K562 (cell line): ENCODE measurements around the gene MRPL28. TPM values are rescaled to one million over a fixed set of nuclear protein-coding genes. Genes with fewer than 3 reads are reported as not detected.

Experiments used
- ADNP ChIP-seq: fragments of 200-800 bp; sonication (Bioruptor generic); IDR thresholded peaks from 2 replicates; pipeline ENCODE4 v1.6.1; 2016; ENCODE audit warnings: missing genetic modification characterization, missing compliant biosample characterization
- DNMT1 ChIP-seq: fragments of 450-650 bp; IDR thresholded peaks from 2 replicates; pipeline ENCODE4 v1.6.1; 2016; ENCODE audit warnings: antibody characterized with exemption, mild to moderate bottlenecking
- E2F4 ChIP-seq: sonication (generic); formaldehyde crosslinking; IDR thresholded peaks from 2 replicates; pipeline ENCODE4 v1.8.0; 2022; ENCODE audit warnings: mild to moderate bottlenecking, low read depth, missing genetic modification reagents
- KLF1 ChIP-seq: fragments of 450-650 bp; IDR thresholded peaks from 2 replicates; pipeline ENCODE4 v1.6.1; 2016; ENCODE audit warnings: missing genetic modification characterization, missing compliant biosample characterization
- MBD1 ChIP-seq: fragments of 250-450 bp; sonication (Bioruptor Pico); IDR thresholded peaks from 2 replicates; pipeline ENCODE4 v1.8.0; 2022; ENCODE audit warnings: inconsistent platforms
- RBM14 ChIP-seq: fragments of 200-400 bp; formaldehyde crosslinking; IDR thresholded peaks from 2 replicates; pipeline ENCODE4 v1.6.1; 2018; ENCODE audit warnings: low read depth, mild to moderate bottlenecking, low read length, moderate library complexity, borderline replicate concordance; ENCODE audit not compliant: insufficient read depth
- REST ChIP-seq, 2 experiments: fragments of 450-650 bp; formaldehyde crosslinking in 1 of 2; IDR thresholded peaks; 2 replicates each; pipeline versions ENCODE4 v1.4.0 to v1.6.1; 2014 to 2020; ENCODE audit warnings: mild to moderate bottlenecking in 2 of 2, borderline replicate concordance in 1 of 2, low read depth in 1 of 2
- SP1 ChIP-seq: sonication (generic); formaldehyde crosslinking; IDR thresholded peaks from 2 replicates; pipeline ENCODE4 v1.8.1; 2022; ENCODE audit warnings: mild to moderate bottlenecking, missing genetic modification reagents
- ZBTB33 ChIP-seq: sonication (generic); formaldehyde crosslinking; IDR thresholded peaks from 2 replicates; pipeline ENCODE4 v1.8.1; 2023; ENCODE audit warnings: mild to moderate bottlenecking, missing genetic modification reagents
- ZNF445 ChIP-seq: fragments of 250-450 bp; sonication (Bioruptor Pico); IDR thresholded peaks from 2 replicates; pipeline ENCODE4 v1.4.0; 2020; ENCODE audit warnings: low read depth, mild to moderate bottlenecking, moderate library complexity
- polyA plus RNA-seq, 8 experiments: library from polyadenylated mRNA; depleted of rRNA in 4 of 8; stranded (reverse) in 5 of 8; unstranded in 3 of 8; fragments of >200 nt; fragmentation: Nextera tagmentation in 2 of 8; fragmentation: Illumina TruSeq in 1 of 8; extraction: Ambion mirVana in 2 of 8; extraction: Trizol in 1 of 8; gene quantifications; 2 replicates each; pipeline versions ENCODE4 v1.2.1 to v1.2.3, GENCODE V29; 2011 to 2014; ENCODE audit warnings: inconsistent platforms in 1 of 8, missing spikeins in 1 of 8
- total RNA-seq, 7 experiments: library from RNA; depleted of rRNA in 6 of 7; stranded (reverse); fragments of >200 nt in 6 of 7; fragmentation: Illumina TruSeq in 2 of 7; extraction: Trizol in 2 of 7; gene quantifications; 2 replicates each; pipeline versions ENCODE4 v1.2.1 to v1.2.3, GENCODE V29; 2011 to 2021; ENCODE audit warnings: low replicate concordance in 1 of 7

The MRPL28 gene
- total and polyA plus RNA-seq, 9 of the 15 experiments (the other 6 are each of a cell fraction or from before 2014, with no cell fraction given), result 2.5 to 323 (median 175) TPM

GRCh38 chr16:386641-387156 is 16.4 kb upstream of the MRPL28 start (continued):
- peak; percentile 27; the same call in 1 of the 2 replicates for TF ChIP-seq REST (IDR thresholded peaks at IDR 0.05; ENCODE audit: borderline replicate concordance)
- no peak for TF ChIP-seq REST (CRISPR knock-in tag; IDR thresholded peaks at IDR 0.05; ENCODE audit: low read depth)
- no peak for TF ChIP-seq E2F4 (CRISPR knock-in tag)
- no peak for TF ChIP-seq RBM14
- TF ChIP-seq ZNF445, result no peak
- TF ChIP-seq DNMT1, result no peak
- no peak for TF ChIP-seq SP1 (CRISPR knock-in tag)
- peak; percentile 70; the same call in 1 of the 2 replicates for TF ChIP-seq ZBTB33 (CRISPR knock-in tag)
- TF ChIP-seq ADNP (tag), result no peak
- TF ChIP-seq MBD1 (CRISPR knock-in tag), result 0 out of 2 replicates have a peak, but pooled peaks have one; percentile 71
- no peak for TF ChIP-seq KLF1 (tag)
